Left forelimb (tissue), 1 donor: ENCODE measurements around the gene MUC5B.

Source experiments
- DNase-seq: peaks from one replicate; pipeline ENCODE4 v3.0.0-alpha.2; 2018; ENCODE audit warnings: low spot score

MUC5B gene

GRCh38 chr11:1221848-1222311 lies 986 bp upstream of the MUC5B start:
- DNase-seq: peak; percentile 48

GRCh38 chr11:1223346-1224110 lies 662 bp downstream of the MUC5B start:
- peak; percentile 41 for DNase-seq

- DNase-seq: peak; percentile 67
These were observed 1.2 kb downstream of the MUC5B start for GRCh38 chr11:1224111-1224490.

GRCh38 chr11:1224491-1225385 lies 1.9 kb downstream of the MUC5B start:
- peak; percentile 58 for DNase-seq

GRCh38 chr11:1225386-1226225 lies 2.7 kb downstream of the MUC5B start:
- DNase-seq: peak; percentile 62

- peak; percentile 64 for DNase-seq
These were observed 3.5 kb downstream of the MUC5B start for GRCh38 chr11:1226226-1226985.

GRCh38 chr11:1226986-1227550 lies 4.2 kb downstream of the MUC5B start:
- no peak for DNase-seq

GRCh38 chr11:1227551-1228100 lies 4.8 kb downstream of the MUC5B start:
- DNase-seq: peak; percentile 57

- peak; percentile 60 for DNase-seq
These were observed 5.4 kb downstream of the MUC5B start for GRCh38 chr11:1228101-1228821.

- DNase-seq: peak; percentile 46
These were observed 6.1 kb downstream of the MUC5B start for GRCh38 chr11:1228921-1229451.

- DNase-seq: peak; percentile 55
These were observed 6.7 kb downstream of the MUC5B start for GRCh38 chr11:1229471-1230120.

- DNase-seq: no peak
These were observed 7.2 kb downstream of the MUC5B start for GRCh38 chr11:1230121-1230455.

- DNase-seq: peak; percentile 62
These were observed 7.9 kb downstream of the MUC5B start for GRCh38 chr11:1230456-1231395.

- DNase-seq: peak; percentile 47
These were observed 8.6 kb downstream of the MUC5B start for GRCh38 chr11:1231396-1232020.

GRCh38 chr11:1232021-1232882 lies 9.4 kb downstream of the MUC5B start:
- peak; percentile 63 for DNase-seq

- DNase-seq: no peak
These were observed 10.0 kb downstream of the MUC5B start for GRCh38 chr11:1232883-1233321.
